HG02852 (cell line): ENCODE results near the gene DEAF1.

Source experiments
- ATAC-seq: cut with Tn5 transposase; IDR thresholded peaks from one replicate; pipeline ENCODE4 v1.9.1; 2021; ENCODE audit warnings: mild to moderate bottlenecking, moderate library complexity; ENCODE audit not compliant: unreplicated experiment

The DEAF1 gene

GRCh38 chr11:613369-613968, 81.6 kb downstream of the DEAF1 start:
- no peak for ATAC-seq

GRCh38 chr11:612961-613300, 82.1 kb downstream of the DEAF1 start:
- ATAC-seq, result no peak

- no peak for ATAC-seq
Observed at GRCh38 chr11:612201-612960, 82.6 kb downstream of the DEAF1 start.

GRCh38 chr11:611001-611996, 83.7 kb downstream of the DEAF1 start:
- no peak for ATAC-seq

GRCh38 chr11:610146-610801, 84.7 kb downstream of the DEAF1 start:
- no peak for ATAC-seq

GRCh38 chr11:609341-609811, 85.6 kb downstream of the DEAF1 start:
- ATAC-seq, result no peak

- ATAC-seq, result no peak
Observed at GRCh38 chr11:608791-609251, 86.2 kb downstream of the DEAF1 start.

GRCh38 chr11:607971-608659, 86.9 kb downstream of the DEAF1 start:
- no peak for ATAC-seq

GRCh38 chr11:607020-607780, 87.8 kb downstream of the DEAF1 start:
- ATAC-seq, result no peak

- ATAC-seq, result no peak
Observed at GRCh38 chr11:606245-606644, 88.8 kb downstream of the DEAF1 start.

GRCh38 chr11:605286-606129, 89.5 kb downstream of the DEAF1 start:
- no peak for ATAC-seq

GRCh38 chr11:603154-603553, 91.9 kb downstream of the DEAF1 start:
- no peak for ATAC-seq

GRCh38 chr11:601573-602245, 93.3 kb downstream of the DEAF1 start:
- no peak for ATAC-seq

- no peak for ATAC-seq
Observed at GRCh38 chr11:598005-598680, 96.9 kb downstream of the DEAF1 start.

- ATAC-seq, result no peak
Observed at GRCh38 chr11:597166-597725, 97.8 kb downstream of the DEAF1 start.

GRCh38 chr11:596374-596773, 98.6 kb downstream of the DEAF1 start:
- no peak for ATAC-seq

- no peak for ATAC-seq
Observed at GRCh38 chr11:595400-595799, 99.6 kb downstream of the DEAF1 start.
